H4 (cell line): ENCODE measurements around the gene CRABP2. TPM values are rescaled to one million over a fixed set of nuclear protein-coding genes. Genes with fewer than 3 reads are reported as not detected.

Source experiments
- DNase-seq: peaks from one replicate; pipeline ENCODE4 v3.0.0-alpha.2; 2015; ENCODE audit warnings: low spot score
- total RNA-seq: library from RNA; depleted of rRNA; stranded (reverse); fragments of >200 nt; shearing (Covaris generic); gene quantifications from 2 replicates; pipeline ENCODE4 v1.2.3, GENCODE V29; 2014

CRABP2 gene
- total RNA-seq, 1 experiment from 2014 or later: 0.95 TPM

- DNase-seq: no peak
These were observed 3.6 kb upstream of the CRABP2 start for GRCh38 chr1:156709031-156709430.

- DNase-seq: no peak
These were observed 2.9 kb upstream of the CRABP2 start for GRCh38 chr1:156708218-156708661.

- DNase-seq: no peak
These were observed 2.2 kb upstream of the CRABP2 start for GRCh38 chr1:156707417-156708217.

- no peak for DNase-seq
These were observed 1.5 kb upstream of the CRABP2 start for GRCh38 chr1:156706657-156707416.

GRCh38 chr1:156705918-156706656 is 704 bp upstream of the CRABP2 start:
- no peak for DNase-seq

- peak; percentile 54 for DNase-seq
These were observed 458 bp downstream of the CRABP2 start for GRCh38 chr1:156704930-156705320.

- DNase-seq: no peak
These were observed 1.1 kb downstream of the CRABP2 start for GRCh38 chr1:156704166-156704711.

- no peak for DNase-seq
These were observed 1.6 kb downstream of the CRABP2 start for GRCh38 chr1:156703741-156704140.

- no peak for DNase-seq
These were observed 2.0 kb downstream of the CRABP2 start for GRCh38 chr1:156703336-156703735.

GRCh38 chr1:156700736-156701531 is 4.4 kb downstream of the CRABP2 start:
- no peak for DNase-seq

- no peak for DNase-seq
These were observed 6.4 kb downstream of the CRABP2 start for GRCh38 chr1:156698995-156699394.

GRCh38 chr1:156697481-156697880 is 7.9 kb downstream of the CRABP2 start:
- no peak for DNase-seq

- no peak for DNase-seq
These were observed 8.6 kb downstream of the CRABP2 start for GRCh38 chr1:156696755-156697154.

GRCh38 chr1:156694690-156694962 is 10.8 kb downstream of the CRABP2 start:
- DNase-seq: no peak

- DNase-seq: no peak
These were observed 11.3 kb downstream of the CRABP2 start for GRCh38 chr1:156693848-156694689.

- DNase-seq: no peak
These were observed 12.2 kb downstream of the CRABP2 start for GRCh38 chr1:156692925-156693847.

- no peak for DNase-seq
These were observed 12.9 kb downstream of the CRABP2 start for GRCh38 chr1:156692441-156692924.

- peak; percentile 29 for DNase-seq
These were observed 13.5 kb downstream of the CRABP2 start for GRCh38 chr1:156691665-156692440.
